Suppressor macrophage (primary cell): ENCODE measurements around the gene FRMD3.

Experiments
- DNase-seq, 4 experiments: peaks; one replicate each; pipeline ENCODE4 v3.0.0-alpha.2; 2020 to 2022

The FRMD3 gene

DNA sequence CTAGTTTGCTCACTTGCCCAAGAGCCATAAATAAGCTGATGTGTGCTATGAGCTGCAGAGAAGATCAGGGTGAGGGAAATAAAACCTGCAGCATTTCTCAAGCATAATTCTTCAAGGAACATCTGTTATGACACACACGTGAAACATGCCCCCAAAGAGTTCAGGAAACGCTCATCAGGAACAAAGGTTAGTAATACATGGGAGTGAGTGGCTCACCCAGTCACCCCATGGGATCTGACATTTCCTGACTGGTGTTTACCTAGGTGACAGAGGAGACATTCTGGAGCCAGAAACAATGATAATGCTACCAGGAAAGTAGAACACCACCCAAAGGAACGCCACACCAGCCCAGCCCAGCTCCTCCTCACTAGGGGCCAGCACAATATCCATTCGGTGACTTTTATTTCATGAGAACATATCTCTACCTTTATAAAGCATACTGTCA is 66.0 kb downstream of the FRMD3 start:
- DNase-seq, result peak; percentile 19 to 62 (median 48)

DNA sequence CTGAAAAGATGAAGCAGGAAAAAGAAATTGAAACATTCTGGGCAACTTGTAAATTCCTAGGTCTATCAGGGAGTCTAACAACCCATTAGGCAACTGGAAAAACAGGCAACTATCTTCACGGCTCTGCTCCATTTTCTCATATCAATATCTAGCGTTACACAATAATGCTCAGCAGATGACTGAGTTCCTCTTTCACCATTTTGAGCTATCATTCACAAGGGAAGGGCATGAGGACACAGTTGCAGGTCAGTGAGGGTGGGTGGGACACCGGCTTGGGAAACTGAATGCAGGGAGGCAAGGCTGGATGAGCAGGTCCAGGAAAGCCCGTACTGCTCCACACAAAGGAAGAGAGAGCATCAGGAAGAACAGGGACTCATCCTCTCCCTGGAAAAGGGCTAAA is 67.0 kb downstream of the FRMD3 start:
- DNase-seq, result peak; percentile 56 to 87 (median 78)

DNA sequence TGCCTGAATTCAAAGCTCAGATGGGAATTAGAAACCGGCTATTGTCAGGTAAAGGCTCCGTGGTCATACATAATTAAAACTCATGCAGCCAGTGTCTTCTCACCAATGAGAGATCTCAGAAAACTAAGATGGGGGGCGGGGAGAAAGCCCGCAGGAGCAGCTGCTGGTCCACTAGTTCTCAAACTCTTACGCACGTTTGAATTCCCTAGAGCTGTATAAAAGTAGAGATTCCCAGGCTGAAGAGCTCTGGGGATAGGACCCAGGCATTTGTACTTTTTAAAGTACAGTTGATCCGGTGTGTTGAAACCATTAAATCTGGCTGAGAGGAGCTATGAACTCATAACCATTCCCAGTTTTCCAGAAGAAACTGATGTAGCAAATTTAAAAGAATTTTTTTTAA is 68.5 kb downstream of the FRMD3 start:
- DNase-seq, result no peak

DNA sequence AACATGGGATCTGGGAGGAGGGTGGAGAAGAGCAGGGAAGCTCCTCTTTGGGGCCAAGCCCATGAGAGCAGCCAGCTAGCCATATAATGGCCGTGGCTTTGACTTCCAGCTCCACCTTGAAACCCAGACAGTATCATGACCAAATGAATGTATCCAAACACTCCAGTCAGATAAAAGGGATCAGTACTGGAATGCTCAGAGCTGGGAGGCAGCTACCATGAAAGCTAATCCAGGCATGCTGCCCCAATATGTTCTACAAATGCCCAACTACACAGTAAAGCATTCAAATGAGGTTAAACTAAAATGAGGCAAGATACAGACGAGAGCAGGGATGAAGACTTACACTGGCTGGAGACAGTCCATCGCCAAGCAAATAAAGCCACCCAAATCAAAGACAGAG is 69.4 kb downstream of the FRMD3 start:
- DNase-seq, result no peak

DNA sequence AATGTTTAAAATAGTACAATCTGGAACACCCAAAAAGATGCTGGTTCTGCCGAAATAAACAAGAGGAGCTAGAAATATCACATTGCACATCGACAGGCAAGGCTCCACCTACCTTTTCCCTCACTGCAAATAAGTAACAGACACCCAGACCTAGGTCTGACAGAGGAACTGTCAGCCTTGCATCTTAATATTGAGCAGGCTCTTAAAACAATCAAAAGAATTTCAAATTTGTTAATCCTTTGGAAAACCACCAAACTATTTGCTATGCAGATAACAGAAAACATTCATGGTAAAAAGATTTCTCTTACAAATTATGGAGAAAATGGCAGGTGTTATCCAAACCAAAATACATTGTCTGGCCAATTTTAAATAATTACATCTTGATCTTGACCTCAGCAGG is 71.3 kb downstream of the FRMD3 start:
- DNase-seq, result no peak

DNA sequence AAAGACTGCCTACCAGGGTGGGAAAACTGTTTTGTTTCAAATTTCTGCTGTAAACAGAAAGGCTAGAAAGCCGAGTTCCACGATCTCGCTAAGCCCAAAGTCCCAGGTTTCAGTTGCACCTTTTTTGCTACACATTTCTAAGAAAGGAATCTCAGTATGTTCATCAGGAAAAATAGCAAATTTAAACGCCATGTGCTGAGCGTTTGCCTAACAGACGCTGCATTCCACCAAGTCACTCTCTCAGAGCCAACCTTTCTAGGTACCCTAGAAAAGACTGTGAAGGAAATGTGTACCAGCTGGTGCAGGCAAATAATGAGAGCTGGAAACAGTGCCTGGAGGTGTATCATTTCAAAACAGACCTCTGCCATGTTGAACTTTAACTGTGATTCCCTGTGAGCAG is 71.8 kb downstream of the FRMD3 start:
- no peak for DNase-seq

DNA sequence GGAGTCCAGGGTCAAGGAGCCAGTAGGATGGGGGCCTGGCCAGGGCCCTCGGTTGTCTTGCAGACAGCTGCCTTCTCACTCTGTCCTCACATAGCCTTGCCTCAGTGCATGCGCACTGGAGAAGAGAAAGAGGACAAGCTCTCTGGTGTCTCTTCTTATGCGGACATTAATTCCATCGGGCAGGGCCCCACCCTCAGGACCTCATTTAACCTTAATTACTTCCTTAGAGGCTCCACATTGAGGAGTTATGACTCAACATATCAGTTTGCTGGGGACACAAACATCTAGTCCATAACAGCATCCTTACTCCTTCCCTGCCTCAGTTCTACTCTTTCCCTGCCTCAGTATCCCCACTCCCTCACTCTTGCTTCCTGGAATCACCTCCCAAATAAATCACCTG is 78.4 kb downstream of the FRMD3 start:
- no peak for DNase-seq

DNA sequence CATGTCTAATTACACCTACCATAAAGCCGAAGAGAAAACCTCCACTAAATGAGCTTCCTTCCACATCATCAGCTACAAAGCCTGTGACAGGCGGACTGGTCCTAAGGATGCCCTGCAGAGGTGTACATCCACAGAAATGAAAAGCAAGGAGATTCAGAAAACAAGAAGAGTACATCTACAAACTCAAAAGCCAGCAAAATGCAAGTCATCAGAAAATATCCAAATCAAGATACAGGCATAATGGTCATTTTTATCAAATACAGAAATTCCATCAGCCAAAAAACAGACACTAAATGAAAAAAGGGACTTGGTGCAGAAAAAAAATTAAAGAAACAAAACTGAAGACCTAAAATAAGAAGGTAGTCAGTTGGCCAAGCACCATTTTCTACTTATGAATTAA is 79.7 kb downstream of the FRMD3 start:
- no peak for DNase-seq

DNA sequence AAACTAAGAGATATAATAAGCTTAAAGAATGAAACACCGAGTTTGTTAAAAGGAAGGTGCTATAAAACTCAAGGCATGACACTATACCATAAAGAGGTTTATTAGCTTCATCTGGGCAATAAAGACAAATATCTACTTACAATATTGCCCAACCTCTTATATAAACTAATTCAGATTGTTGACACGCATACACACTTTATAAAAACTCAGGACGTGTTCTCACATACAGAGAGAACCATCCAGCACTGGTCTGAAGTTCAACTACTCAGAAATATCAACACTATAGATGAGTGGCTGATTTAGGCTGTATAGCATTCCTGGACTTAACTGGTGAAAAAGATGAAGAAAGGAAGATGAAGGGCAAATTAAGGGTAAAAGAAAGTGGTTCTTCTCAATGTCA is 81.2 kb downstream of the FRMD3 start:
- no peak for DNase-seq

DNA sequence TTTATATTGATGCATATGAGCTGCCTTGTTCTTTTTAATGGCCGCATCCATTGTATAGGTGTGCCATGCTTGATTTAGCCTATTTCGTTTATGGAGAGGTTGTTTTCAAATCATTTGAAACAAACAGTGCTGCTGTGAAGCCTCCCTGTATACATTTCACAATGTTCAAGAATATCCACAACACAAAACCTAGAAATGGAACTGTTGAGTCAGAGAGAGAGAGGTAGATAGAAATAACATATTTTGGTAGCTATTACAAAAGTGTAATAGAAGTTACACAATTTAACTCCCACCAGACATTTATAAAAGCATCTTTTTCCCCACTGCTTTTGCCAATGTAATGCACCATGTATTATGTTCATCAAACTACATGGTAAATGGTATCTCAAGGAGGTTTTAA is 82.0 kb downstream of the FRMD3 start:
- no peak for DNase-seq

DNA sequence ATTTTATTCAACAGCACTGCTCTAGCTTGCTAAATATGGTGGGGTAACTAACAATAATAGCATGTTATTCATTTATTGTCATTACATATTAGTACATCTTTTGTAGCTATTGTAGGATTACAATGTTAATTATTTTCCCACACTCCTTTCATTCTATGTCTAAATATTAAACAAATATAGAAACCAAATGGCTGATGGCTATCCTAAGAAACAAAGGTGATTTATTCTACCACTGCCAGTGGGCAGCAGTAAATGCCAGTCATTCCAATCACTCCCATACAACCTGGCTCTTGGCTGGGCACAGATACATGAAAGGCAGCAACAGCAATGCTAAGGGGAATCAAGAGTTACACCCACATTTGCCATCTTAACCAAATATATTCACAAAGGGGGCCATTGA is 84.1 kb downstream of the FRMD3 start:
- DNase-seq, result no peak

DNA sequence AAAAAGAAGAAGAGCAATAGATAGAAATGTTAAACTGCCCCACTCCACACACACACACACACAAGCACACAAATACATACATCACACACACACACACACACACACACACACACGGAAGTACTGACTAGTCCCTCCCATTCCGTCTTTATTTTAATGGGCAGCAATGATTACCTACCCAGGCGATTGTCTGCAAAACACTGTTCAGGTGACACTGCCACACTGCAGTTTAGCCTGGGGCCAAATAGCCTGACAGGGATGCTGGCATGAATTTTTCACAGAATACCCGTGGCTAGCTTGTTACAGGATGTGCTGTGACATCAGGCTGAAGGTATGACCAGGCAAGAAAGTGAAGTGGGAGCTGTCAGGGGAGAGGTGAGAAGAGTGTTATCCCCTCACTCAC is 86.9 kb downstream of the FRMD3 start:
- DNase-seq, result no peak

DNA sequence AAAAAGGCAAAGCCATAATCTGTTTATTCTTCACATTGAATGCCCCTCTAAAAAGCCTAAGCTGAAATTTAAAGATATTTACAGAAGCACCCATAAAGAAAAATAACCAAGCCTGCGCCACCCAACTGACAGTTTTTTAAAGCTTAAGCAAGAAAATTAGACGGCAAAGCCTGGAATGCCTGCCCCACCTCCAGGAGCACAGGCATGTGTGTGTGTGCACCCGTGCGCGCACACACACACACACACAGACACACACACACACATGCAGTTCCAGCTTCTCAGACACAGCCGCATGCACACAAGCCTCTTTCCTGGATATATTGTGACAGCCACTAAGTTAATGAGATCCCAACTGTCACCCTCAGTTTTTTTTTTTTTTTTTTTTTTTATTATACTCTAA is 88.2 kb downstream of the FRMD3 start:
- DNase-seq, result no peak

DNA sequence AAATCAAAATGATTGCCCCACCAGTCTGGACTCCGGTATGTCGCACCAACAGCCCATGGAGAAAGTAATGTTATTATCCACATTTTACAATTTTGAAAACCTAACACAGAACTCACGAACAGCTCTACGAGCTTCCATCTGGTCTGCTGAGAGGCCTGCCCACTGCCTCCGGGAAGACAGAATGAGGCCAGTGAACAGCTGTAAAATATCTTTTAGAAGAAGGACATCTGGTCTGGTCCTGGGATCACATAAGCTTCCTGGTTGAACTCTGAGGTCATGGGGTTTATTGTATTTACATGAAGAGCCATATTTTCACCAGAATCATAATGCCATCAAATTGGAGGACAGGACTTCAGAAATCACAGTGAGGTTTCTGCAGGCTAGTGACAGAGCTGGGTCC is 89.0 kb downstream of the FRMD3 start:
- no peak for DNase-seq

DNA sequence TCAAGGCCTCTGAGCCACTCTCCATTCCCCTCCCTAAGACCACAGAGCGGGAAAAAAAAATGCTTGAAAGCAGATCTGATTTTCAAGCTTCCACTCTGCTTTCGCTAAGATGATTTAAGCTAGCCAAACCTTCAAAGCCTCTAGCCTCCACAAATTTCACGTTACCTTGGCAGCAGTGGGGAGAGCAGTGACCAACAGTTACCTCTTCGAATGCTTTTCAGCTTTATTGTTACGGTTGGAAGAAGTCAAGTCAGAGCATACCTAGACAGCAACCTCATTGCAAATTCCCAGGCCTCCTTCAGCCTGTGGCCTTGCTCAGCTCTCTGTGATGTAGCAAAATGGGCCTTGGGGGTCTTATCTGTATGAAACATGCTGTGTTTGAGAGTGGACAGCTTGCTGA is 89.6 kb downstream of the FRMD3 start:
- no peak for DNase-seq

DNA sequence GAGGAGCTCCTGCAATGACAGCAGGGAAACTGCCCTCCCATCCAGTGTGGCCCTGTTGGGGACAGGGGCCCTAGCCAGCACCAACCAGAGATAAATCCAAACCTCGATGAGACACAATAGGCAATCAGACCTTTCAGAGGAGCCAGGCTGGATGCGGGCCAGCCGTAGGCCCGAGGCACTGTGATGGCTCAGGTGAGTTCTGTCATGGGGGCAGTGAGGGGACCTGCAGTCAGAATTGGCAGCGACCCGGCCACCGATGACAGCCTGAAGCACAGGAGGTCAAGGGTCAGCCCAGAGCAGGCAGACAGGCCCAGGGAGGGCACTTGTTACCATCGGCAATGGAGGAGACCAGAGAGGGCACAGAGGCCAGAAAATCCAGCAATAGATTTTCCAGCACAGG is 90.8 kb downstream of the FRMD3 start:
- DNase-seq, result no peak

DNA sequence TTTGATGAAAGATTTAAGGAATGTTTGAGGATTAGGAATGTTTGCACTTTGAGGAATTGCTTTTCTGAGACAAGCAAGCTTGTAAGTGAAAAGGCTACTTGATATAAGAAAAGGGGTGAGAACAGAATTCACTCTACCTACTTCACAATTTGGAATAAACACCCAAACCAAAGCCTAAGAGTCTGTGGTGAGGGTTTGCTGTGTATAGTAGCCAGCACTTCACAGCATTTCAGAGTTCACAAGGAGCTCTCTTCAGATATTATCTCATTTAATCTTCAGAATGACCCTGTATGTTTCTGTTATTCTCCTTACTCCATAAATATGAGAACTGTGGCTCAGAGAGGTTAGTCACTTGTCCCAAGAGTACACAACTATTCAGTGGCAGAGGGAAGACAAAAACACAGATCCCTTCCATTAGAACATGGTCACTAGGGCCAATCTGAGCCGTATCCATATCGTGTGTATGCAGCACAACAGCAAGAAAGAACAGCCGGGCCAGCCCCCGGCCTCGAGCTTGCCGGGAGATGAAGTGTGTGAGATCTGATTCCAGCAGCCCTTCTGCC is 92.4 kb downstream of the FRMD3 start:
- DNase-seq, result no peak

DNA sequence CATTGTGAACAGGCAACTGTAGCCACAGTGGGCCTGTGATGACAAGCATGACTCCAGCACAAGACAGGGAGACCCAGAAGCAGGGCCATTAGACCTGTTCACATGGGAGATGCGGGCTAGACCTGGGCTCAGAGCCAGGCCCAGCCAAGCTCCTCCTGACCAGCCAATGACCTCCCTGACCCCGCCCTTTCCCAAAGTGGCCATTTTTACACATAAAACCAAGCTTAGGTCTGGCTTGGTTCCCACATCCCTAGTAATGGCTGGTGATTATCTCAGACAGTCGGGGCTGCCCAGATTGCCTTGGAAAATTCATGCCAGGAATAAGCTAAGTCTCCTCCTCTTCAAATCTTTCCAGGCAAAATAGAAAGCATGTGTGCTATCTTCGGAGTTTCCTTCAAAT is 94.1 kb downstream of the FRMD3 start:
- no peak for DNase-seq

DNA sequence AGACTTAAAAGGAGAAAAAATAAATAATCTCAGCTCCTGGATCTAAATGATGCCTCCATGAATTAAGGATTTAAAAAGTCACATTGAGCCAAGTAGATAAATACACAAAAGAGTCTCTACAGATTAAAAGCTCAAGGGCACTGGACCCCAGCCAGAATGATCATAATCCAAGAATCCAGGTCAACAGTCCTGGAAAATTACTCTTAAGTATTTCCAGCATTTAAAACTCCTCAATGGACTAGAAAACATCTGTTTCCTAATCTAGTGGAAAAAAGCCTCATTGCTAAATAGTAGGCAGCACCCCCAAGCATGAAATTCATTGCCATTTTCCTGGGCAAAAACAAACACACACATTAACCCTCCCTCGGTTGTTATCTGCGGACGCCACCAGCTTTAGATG is 96.8 kb downstream of the FRMD3 start:
- DNase-seq, result no peak

DNA sequence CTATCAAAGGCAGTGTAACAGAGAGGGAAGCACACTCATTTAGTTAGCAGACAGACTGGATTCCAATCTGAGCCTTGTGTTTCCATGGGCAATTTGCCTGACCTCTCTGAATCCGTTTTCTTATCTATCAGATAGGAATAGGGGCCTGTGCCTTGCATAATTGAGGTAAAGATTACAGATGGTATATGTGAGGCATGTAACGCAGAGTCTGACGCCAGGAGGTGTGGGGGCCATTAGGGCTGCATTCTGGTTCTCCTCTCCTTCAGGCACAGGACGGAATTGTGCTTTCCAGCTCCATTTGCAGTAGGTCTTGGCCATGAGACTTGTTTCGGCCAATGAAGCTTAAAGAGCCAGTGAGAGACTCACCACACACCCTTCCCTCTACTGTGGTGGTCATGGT is 97.6 kb downstream of the FRMD3 start:
- DNase-seq, result no peak

DNA sequence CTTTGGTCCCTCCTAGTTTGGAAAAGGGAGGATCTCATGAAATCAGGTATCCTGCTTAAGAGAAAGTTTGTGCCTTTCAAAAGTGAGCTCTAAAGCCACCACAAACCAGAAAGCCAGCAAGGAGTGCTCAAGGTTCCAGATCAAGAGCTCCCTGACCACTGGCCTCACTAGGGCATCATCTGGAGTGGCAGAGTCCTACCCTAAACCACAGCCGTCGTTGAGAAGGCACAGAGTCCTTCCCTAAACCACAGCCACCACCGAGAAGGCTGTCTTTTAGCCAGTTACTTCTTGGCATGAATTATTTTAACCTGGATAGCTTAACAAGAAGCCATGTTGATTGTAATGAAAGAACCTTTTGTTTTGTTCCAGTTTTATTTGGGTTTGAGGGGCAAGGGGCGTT is 102.9 kb downstream of the FRMD3 start:
- DNase-seq, result peak in 1 of 4 experiments; percentile 15

DNA sequence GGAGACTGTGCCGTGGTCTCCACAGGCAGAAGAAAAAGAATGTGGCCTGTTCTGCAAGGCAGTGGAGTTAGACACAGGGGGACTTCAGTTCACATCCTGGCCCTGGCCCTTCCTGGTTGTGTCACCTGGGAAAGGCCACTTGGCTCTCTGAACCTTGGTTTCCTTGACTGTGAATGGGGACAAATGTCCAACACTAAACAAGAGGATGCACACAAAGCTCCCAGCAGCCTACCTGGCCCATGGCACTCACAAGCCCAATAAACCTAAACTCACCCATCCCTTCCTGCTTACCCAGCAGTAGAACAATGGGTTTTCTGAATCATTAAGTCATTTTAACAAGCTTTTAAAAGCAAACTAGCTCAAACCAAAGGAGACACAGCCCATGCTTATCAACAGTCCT is 103.9 kb downstream of the FRMD3 start:
- no peak for DNase-seq

DNA sequence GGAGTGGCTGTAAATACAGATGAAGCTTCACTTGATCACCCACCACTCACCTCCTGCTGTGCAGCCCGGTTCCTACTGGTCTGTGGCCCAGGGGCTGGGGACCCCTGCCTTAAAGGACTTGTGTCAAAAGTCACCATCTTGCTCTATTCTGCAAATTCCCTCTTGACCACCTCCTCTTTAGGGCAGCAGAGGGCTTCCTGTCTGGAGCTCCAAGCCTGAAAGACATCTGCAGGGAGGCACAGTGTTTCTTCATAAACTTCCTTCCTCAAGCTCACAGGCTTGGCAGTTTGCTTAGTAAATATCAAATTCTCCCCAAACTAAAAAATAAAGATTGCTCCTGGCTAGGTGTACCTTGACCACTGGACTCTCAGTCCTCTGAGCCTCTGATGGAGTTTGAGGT is 104.4 kb downstream of the FRMD3 start:
- DNase-seq, result peak; percentile 15 to 66 (median 40)

DNA sequence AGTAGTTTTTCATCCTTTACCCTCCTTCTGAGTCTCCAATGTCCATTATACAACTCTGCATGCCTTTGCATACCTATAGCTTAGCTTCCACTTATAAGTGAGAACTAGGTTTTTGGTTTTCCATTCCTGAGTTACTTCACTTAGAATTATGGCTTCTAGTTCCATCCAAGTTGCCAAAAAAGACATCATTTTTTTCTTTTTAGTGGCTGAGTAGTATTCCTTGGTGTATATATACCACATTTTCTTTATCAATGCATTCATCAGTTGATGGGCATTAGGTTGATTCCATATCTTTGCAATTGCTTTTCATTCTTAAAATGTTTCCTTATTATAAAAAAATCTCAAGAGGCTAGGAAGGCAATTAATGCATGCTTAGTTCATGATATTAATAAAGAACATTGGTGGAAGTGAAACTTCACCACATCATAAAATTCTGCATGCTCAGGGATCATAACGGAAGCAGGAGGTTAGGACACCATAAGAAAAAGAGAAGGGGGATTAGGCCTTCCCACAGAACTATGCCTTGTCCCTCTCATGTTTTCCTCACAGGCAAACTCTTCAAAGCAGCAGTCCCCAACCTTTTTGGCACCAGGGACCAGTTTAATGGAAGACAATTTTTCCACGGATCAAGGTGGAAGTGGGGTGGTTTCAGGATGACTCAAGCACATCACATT is 105.2 kb downstream of the FRMD3 start:
- peak; percentile 30 to 82 (median 60) for DNase-seq

DNA sequence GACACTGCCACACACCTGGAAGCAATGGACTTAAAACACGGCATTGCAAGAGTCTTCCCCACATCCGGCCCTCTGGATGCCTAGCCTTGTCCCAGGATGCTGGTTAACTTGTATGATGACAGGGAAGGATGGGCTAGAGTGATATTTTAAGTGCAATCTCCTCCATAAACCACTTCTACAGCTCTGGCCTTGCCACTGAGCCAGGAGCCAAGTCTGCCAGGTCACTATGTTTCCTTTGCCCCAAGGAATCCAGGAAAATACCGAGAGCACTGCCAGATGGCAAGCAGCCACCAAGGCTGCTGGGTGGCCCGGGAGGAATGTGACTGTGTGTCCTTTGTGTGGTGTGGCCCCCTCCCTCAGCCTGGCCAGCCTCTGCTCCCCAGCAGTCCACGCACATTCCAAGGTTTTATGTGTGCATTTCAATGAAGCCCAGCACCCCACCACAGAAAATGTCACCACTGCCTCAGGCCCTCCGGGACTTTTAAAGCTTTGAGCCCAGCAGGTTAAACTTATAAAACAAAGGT is 106.0 kb downstream of the FRMD3 start:
- no peak for DNase-seq
